Hepatocyte (in vitro differentiated cells): Measurements from ENCODE around the gene GNPDA1. TPM values are rescaled to one million over a fixed set of nuclear protein-coding genes. Genes with fewer than 3 reads are reported as not detected.
"Not testable (repeated sequence)": the region's sequence is repeated elsewhere in the genome, so short reads cannot be mapped to it uniquely, and the experiment has no call there.

Experiments
- DNase-seq: peaks from one replicate; pipeline ENCODE4 v3.0.0-alpha.2; 2016; ENCODE audit warnings: low spot score
- H2AFZ ChIP-seq: fragments of 200-600 bp; sonication (generic); 2 replicates; pipeline ENCODE4 v1.6.0; 2016; ENCODE audit warnings: antibody characterized with exemption, mild to moderate bottlenecking
- H3K27ac ChIP-seq: fragments of 200-600 bp; sonication (generic); 2 replicates; pipeline ENCODE4 v1.5.1; 2016; ENCODE audit warnings: mild to moderate bottlenecking
- H3K27me3 ChIP-seq: fragments of 200-600 bp; sonication (generic); 2 replicates; pipeline ENCODE4 v1.6.1; 2016
- H3K36me3 ChIP-seq: fragments of 200-600 bp; sonication (generic); replicated peaks from 2 replicates; pipeline ENCODE4 v1.5.1; 2016; ENCODE audit warnings: low read depth; ENCODE audit not compliant: insufficient read depth
- H3K4me1 ChIP-seq: fragments of 200-600 bp; sonication (generic); 2 replicates; pipeline ENCODE4 v1.5.1; 2016; ENCODE audit warnings: mild to moderate bottlenecking, moderate library complexity; ENCODE audit not compliant: insufficient read depth
- H3K4me2 ChIP-seq: fragments of 200-600 bp; sonication (generic); 2 replicates; pipeline ENCODE4 v1.6.0; 2016
- H3K4me3 ChIP-seq: fragments of 200-600 bp; sonication (generic); 2 replicates; pipeline ENCODE4 v1.5.1; 2016; ENCODE audit warnings: mild to moderate bottlenecking
- H3K79me2 ChIP-seq: fragments of 200-600 bp; sonication (generic); 2 replicates; pipeline ENCODE4 v1.6.0; 2017; ENCODE audit warnings: mild to moderate bottlenecking
- H3K9me2 ChIP-seq: fragments of 200-600 bp; sonication (generic); replicated peaks from 2 replicates; pipeline ENCODE4 v1.6.0; 2017; ENCODE audit warnings: mild to moderate bottlenecking; ENCODE audit not compliant: insufficient read depth
- H3K9me3 ChIP-seq: fragments of 200-600 bp; sonication (generic); 2 replicates; pipeline ENCODE4 v1.5.1; 2016; ENCODE audit warnings: low read depth, mild to moderate bottlenecking
- H4K20me1 ChIP-seq: fragments of 200-600 bp; sonication (generic); 2 replicates; pipeline ENCODE4 v1.6.0; 2016; ENCODE audit warnings: mild to moderate bottlenecking; ENCODE audit not compliant: insufficient read depth, poor library complexity, severe bottlenecking
- CTCF ChIP-seq: fragments of 200-600 bp; sonication (generic); IDR thresholded peaks from 2 replicates; pipeline ENCODE4 v1.5.1; 2016; ENCODE audit warnings: antibody characterized with exemption, mild to moderate bottlenecking; ENCODE audit not compliant: poor library complexity
- EZH2 ChIP-seq: fragments of 200-600 bp; sonication (generic); IDR thresholded peaks from 2 replicates; pipeline ENCODE4 v1.6.1; 2016; ENCODE audit warnings: antibody characterized with exemption, mild to moderate bottlenecking, borderline replicate concordance
- EZH2phosphoT487 ChIP-seq: fragments of 200-600 bp; sonication (generic); IDR thresholded peaks from one replicate; pipeline ENCODE4 v1.6.1; 2018; ENCODE audit warnings: antibody characterized with exemption, mild to moderate bottlenecking, low read depth, moderate library complexity; ENCODE audit not compliant: unreplicated experiment, severe bottlenecking
- WGBS: methylation state at CpG from one replicate; pipeline ENCODE4 v1.1.6; 2016; ENCODE audit warnings: low lambda C conversion rate; ENCODE audit errors: missing lambda C conversion rate; 5-methylcytosine and 5-hydroxymethylcytosine counted together
- polyA plus RNA-seq: library from polyadenylated mRNA; unstranded; fragments of >200 nt; fragmentation: Nextera tagmentation; extraction: Ambion mirVana; gene quantifications from 2 replicates; pipeline ENCODE4 v1.2.1, GENCODE V29; 2016
- total RNA-seq: library from RNA; depleted of rRNA; stranded (reverse); fragments of >200 nt; gene quantifications from 2 replicates; pipeline ENCODE4 v1.2.3, GENCODE V29; 2014

GNPDA1 gene
- total and polyA plus RNA-seq, 2 experiments from 2014 or later = 97.3 to 106 TPM

- H3K27ac ChIP-seq = no peak overlapping the region
- H2AFZ ChIP-seq = no peak overlapping the region
- H3K4me3 ChIP-seq = no peak overlapping the region
- H3K79me2 ChIP-seq = no peaks in the 10 kb centered on the region
- DNase-seq = no peak
- TF ChIP-seq EZH2 (no peak), CTCF (no peak), EZH2phosphoT487 (no peak)
- H3K9me3 ChIP-seq = no peaks in the 10 kb centered on the region
- H3K27me3 ChIP-seq = no peaks in the 10 kb centered on the region
- H4K20me1 ChIP-seq = no peaks in the 10 kb centered on the region
- no peaks in the 10 kb centered on the region for H3K36me3 ChIP-seq
- no peak overlapping the region for H3K4me2 ChIP-seq
- no peaks in the 10 kb centered on the region for H3K4me1 ChIP-seq
- H3K9me2 ChIP-seq = no peaks in the 10 kb centered on the region
- WGBS = 70% methylated on average over 7 of the region's 7 CpGs
Measured at GRCh38 chr5:142048272-142048671, 35.4 kb upstream of the GNPDA1 start.

GRCh38 chr5:142046191-142046590 lies 33.4 kb upstream of the GNPDA1 start:
- no peaks in the 10 kb centered on the region for H4K20me1 ChIP-seq
- no peak overlapping the region for H3K4me2 ChIP-seq
- H3K79me2 ChIP-seq = no peaks in the 10 kb centered on the region
- no peaks in the 10 kb centered on the region for H3K9me3 ChIP-seq
- no peak overlapping the region for H2AFZ ChIP-seq
- H3K27ac ChIP-seq = no peak overlapping the region
- no peak for TF ChIP-seq EZH2
- no peak for TF ChIP-seq CTCF
- TF ChIP-seq EZH2phosphoT487 = no peak
- WGBS = 87% methylated on average over 7 of the region's 7 CpGs
- H3K4me1 ChIP-seq = no peaks in the 10 kb centered on the region
- no peak for DNase-seq
- H3K27me3 ChIP-seq = no peaks in the 10 kb centered on the region
- H3K36me3 ChIP-seq = no peaks in the 10 kb centered on the region
- H3K4me3 ChIP-seq = no peak overlapping the region
- no peaks in the 10 kb centered on the region for H3K9me2 ChIP-seq

GRCh38 chr5:142040881-142041280 lies 28.1 kb upstream of the GNPDA1 start:
- H4K20me1 ChIP-seq, H2AFZ ChIP-seq, H3K27me3 ChIP-seq, H3K27ac ChIP-seq, DNase-seq, H3K79me2 ChIP-seq, H3K4me2 ChIP-seq, H3K36me3 ChIP-seq, H3K4me1 ChIP-seq, H3K4me3 ChIP-seq, H3K9me3 ChIP-seq, H3K9me2 ChIP-seq: not testable (repeated sequence)
- WGBS = 92% methylated on average over 6 of the region's 6 CpGs

- Histone ChIP-seq H3K79me2 (no peaks in the 10 kb centered on the region), H3K9me3 (no peaks in the 10 kb centered on the region), H3K9me2 (no peaks in the 10 kb centered on the region), H3K36me3 (no peaks in the 10 kb centered on the region), H4K20me1 (no peaks in the 10 kb centered on the region), H3K4me3 (no peak overlapping the region), H2AFZ (no peak overlapping the region), H3K27ac (no peak overlapping the region), H3K4me2 (no peak overlapping the region), H3K4me1 (no peaks in the 10 kb centered on the region), H3K27me3 (no peaks in the 10 kb centered on the region)
- no peak for TF ChIP-seq EZH2phosphoT487
- no peak for TF ChIP-seq EZH2
- no peak for TF ChIP-seq CTCF
- no peak for DNase-seq
- WGBS = 100% methylated on average over 2 of the region's 2 CpGs
Measured at GRCh38 chr5:142040285-142040684, 27.5 kb upstream of the GNPDA1 start.
